SK-N-SH treated with all-trans-retinoic acid at 6 μM for 48 hours (cell line): ENCODE data around the gene SYT7.

Experiments used
- ATAC-seq: fragments of 200-7000 bp; cut with Tn5 transposase; 3 replicates; pipeline ENCODE4 v1.9.1; 2020; ENCODE audit warnings: mild to moderate bottlenecking, moderate library complexity
- ARNTL ChIP-seq: fragments of 450-650 bp; formaldehyde crosslinking; IDR thresholded peaks from 2 replicates; pipeline ENCODE4 v1.5.0; 2020; ENCODE audit warnings: low read depth, mild to moderate bottlenecking, moderate library complexity, borderline replicate concordance
- BACH2 ChIP-seq: fragments of 250-450 bp; sonication (Bioruptor Pico); IDR thresholded peaks from 2 replicates; pipeline ENCODE4 v1.9.0; 2021; ENCODE audit warnings: mild to moderate bottlenecking, borderline replicate concordance
- CREB5 ChIP-seq: fragments of 250-450 bp; sonication (Bioruptor Pico); IDR thresholded peaks from 2 replicates; pipeline ENCODE4 v1.5.1; 2020; ENCODE audit warnings: low read depth, mild to moderate bottlenecking, moderate library complexity
- CSDC2 ChIP-seq: fragments of 250-450 bp; sonication (Bioruptor Pico); IDR thresholded peaks from 2 replicates; pipeline ENCODE4 v1.5.0; 2020; ENCODE audit warnings: mild to moderate bottlenecking, moderate library complexity
- ESRRG ChIP-seq: fragments of 250-450 bp; sonication (Bioruptor Pico); IDR thresholded peaks from 2 replicates; pipeline ENCODE4 v1.6.1; 2021; ENCODE audit warnings: mild to moderate bottlenecking
- GLIS3 ChIP-seq: fragments of 250-450 bp; sonication (Bioruptor Pico); IDR thresholded peaks from 2 replicates; pipeline ENCODE4 v1.5.0; 2020; ENCODE audit warnings: mild to moderate bottlenecking, moderate library complexity
- ISL1 ChIP-seq: fragments of 250-450 bp; sonication (Bioruptor Pico); IDR thresholded peaks from 2 replicates; pipeline ENCODE4 v2.1.2; 2022; ENCODE audit warnings: mild to moderate bottlenecking, moderate library complexity
- OSR1 ChIP-seq: fragments of 250-450 bp; sonication (Bioruptor Pico); IDR thresholded peaks from 2 replicates; pipeline ENCODE4 v1.8.0; 2022; ENCODE audit warnings: moderate library complexity, mild to moderate bottlenecking, inconsistent platforms
- PATZ1 ChIP-seq: fragments of 250-450 bp; sonication (Bioruptor Pico); IDR thresholded peaks from 2 replicates; pipeline ENCODE4 v1.8.0; 2020; ENCODE audit warnings: mild to moderate bottlenecking, moderate library complexity, borderline replicate concordance
- PPARA ChIP-seq: fragments of 250-450 bp; sonication (Bioruptor Pico); IDR thresholded peaks from 2 replicates; pipeline ENCODE4 v1.5.0; 2020; ENCODE audit warnings: mild to moderate bottlenecking, borderline replicate concordance
- RARB ChIP-seq: fragments of 250-450 bp; sonication (Bioruptor Pico); IDR thresholded peaks from 2 replicates; pipeline ENCODE4 v1.8.0; 2021; ENCODE audit warnings: mild to moderate bottlenecking, moderate library complexity
- SNAI2 ChIP-seq: fragments of 250-450 bp; sonication (Bioruptor Pico); IDR thresholded peaks from 2 replicates; pipeline ENCODE4 v1.5.0; 2020; ENCODE audit warnings: mild to moderate bottlenecking, moderate library complexity
- TCF4 ChIP-seq: fragments of 250-450 bp; sonication (Bioruptor Pico); IDR thresholded peaks from 2 replicates; pipeline ENCODE4 v1.8.0; 2021; ENCODE audit warnings: mild to moderate bottlenecking, moderate library complexity, borderline replicate concordance
- TSHZ2 ChIP-seq: fragments of 250-450 bp; sonication (Bioruptor Pico); IDR thresholded peaks from 2 replicates; pipeline ENCODE4 v1.5.0; 2020; ENCODE audit warnings: mild to moderate bottlenecking, moderate library complexity
- ZFP3 ChIP-seq: fragments of 250-450 bp; sonication (Bioruptor Pico); IDR thresholded peaks from 2 replicates; pipeline ENCODE4 v1.5.0; 2020; ENCODE audit warnings: mild to moderate bottlenecking, moderate library complexity
- ZFP30 ChIP-seq: fragments of 450-650 bp; formaldehyde crosslinking; IDR thresholded peaks from 2 replicates; pipeline ENCODE4 v1.5.0; 2022; ENCODE audit warnings: mild to moderate bottlenecking, moderate library complexity
- ZNF565 ChIP-seq: fragments of 450-650 bp; formaldehyde crosslinking; conservative IDR thresholded peaks from 2 replicates; pipeline ENCODE4 v1.5.0; 2020; ENCODE audit warnings: low read depth, mild to moderate bottlenecking, moderate library complexity
- ZNF70 ChIP-seq: fragments of 450-650 bp; formaldehyde crosslinking; IDR thresholded peaks from 2 replicates; pipeline ENCODE4 v1.5.0; 2020; ENCODE audit warnings: mild to moderate bottlenecking, moderate library complexity
- ZNF8 ChIP-seq: fragments of 450-650 bp; formaldehyde crosslinking; IDR thresholded peaks from 2 replicates; pipeline ENCODE4 v1.5.0; 2020; ENCODE audit warnings: mild to moderate bottlenecking, moderate library complexity
- TF ChIP-seq, protein P1 (sequence below): fragments of 250-450 bp; sonication (Bioruptor Pico); IDR thresholded peaks from 2 replicates; pipeline ENCODE4 v1.8.0; 2021; ENCODE audit warnings: low read depth, mild to moderate bottlenecking, moderate library complexity, borderline replicate concordance

The SYT7 gene

GRCh38 chr11:61609980-61610366 lies 29.1 kb upstream of the SYT7 start (continued):
- TF ChIP-seq, protein P1, sequence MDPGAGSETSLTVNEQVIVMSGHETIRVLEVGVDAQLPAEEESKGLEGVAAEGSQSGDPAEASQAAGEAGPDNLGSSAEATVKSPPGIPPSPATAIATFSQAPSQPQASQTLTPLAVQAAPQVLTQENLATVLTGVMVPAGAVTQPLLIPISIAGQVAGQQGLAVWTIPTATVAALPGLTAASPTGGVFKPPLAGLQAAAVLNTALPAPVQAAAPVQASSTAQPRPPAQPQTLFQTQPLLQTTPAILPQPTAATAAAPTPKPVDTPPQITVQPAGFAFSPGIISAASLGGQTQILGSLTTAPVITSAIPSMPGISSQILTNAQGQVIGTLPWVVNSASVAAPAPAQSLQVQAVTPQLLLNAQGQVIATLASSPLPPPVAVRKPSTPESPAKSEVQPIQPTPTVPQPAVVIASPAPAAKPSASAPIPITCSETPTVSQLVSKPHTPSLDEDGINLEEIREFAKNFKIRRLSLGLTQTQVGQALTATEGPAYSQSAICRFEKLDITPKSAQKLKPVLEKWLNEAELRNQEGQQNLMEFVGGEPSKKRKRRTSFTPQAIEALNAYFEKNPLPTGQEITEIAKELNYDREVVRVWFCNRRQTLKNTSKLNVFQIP (CRISPR knock-in tag): no peak
- no peak for TF ChIP-seq TCF4 (CRISPR knock-in tag)
- no peak for TF ChIP-seq ZFP30 (CRISPR knock-in tag)
- TF ChIP-seq GLIS3 (CRISPR knock-in tag): no peak
- no peak for TF ChIP-seq ZFP3 (CRISPR knock-in tag)

GRCh38 chr11:61609000-61609979 lies 28.4 kb upstream of the SYT7 start:
- no peak for ATAC-seq
- TF ChIP-seq, protein P1 (CRISPR knock-in tag): no peak
- TF ChIP-seq GLIS3 (CRISPR knock-in tag) (no peak), OSR1 (CRISPR knock-in tag) (no peak), ISL1 (CRISPR knock-in tag) (no peak), ZFP30 (CRISPR knock-in tag) (no peak), PATZ1 (CRISPR knock-in tag) (no peak), RARB (CRISPR knock-in tag) (no peak), ARNTL (CRISPR knock-in tag) (no peak), CREB5 (no peak), SNAI2 (CRISPR knock-in tag) (no peak), TCF4 (CRISPR knock-in tag) (no peak)

DNA sequence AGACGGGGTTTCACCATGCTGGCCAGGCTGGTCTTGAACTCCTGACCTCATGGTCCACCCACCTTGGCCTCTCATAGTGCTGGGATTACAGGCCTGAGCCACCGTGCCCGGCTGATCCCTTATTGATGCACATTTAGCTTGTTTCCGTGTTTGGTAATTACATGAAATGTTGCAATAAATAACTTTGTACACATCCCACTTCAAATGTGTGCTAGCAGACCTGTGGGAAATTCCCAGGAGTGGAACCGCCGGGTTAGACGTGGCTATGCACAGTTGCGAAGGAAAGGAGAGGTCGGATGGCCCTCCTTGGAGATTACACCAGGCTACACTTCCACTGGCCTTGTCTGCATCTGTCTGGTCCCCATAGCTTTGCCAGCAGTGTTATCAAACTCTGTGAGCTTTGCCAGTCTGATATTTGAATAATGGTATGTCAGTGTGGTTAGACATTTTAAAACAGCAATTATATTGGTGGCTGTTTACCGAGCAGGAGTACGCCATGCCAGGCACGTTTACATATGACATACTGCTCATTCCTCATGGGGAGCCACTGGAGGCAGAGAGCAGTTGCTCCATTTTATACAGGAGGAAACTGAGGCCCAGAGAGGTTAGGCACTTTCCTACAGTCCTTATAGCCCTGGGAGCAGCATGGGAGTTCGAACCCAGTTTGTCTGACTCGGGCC lies 27.2 kb upstream of the SYT7 start:
- no peak for ATAC-seq
- TF ChIP-seq CSDC2 (CRISPR knock-in tag) (no peak), GLIS3 (CRISPR knock-in tag) (no peak), ZNF565 (CRISPR knock-in tag) (no peak), TCF4 (CRISPR knock-in tag) (no peak), ESRRG (no peak), OSR1 (CRISPR knock-in tag) (no peak), TSHZ2 (CRISPR knock-in tag) (no peak), RARB (CRISPR knock-in tag) (no peak), ZNF8 (no peak), PPARA (CRISPR knock-in tag) (no peak), PATZ1 (CRISPR knock-in tag) (no peak), BACH2 (CRISPR knock-in tag) (no peak), ARNTL (CRISPR knock-in tag) (no peak), CREB5 (no peak), ISL1 (CRISPR knock-in tag) (no peak), ZNF70 (CRISPR knock-in tag) (no peak)
